Measurements from ENCODE around the gene LRRC7. TPM values are rescaled to one million over a fixed set of nuclear protein-coding genes. Genes with fewer than 3 reads are reported as not detected.

Gene LRRC7
- total and polyA plus RNA-seq, 2 donors (not counting 1 experiment from before 2014, with no cell fraction given) = 0.03 TPM; not detected in 1

- Histone ChIP-seq H3K27ac (ENCODE audit: insufficient read depth, low read length) (no peak overlapping the region), H3K79me2 (ENCODE audit: control insufficient read depth, insufficient read depth, low read length) (no peaks in the 10 kb centered on the region), H2AFZ (ENCODE audit: low read length) (no peak overlapping the region), H3K4me1 (ENCODE audit: control insufficient read depth, extremely low read depth, insufficient read depth, low read length) (no peaks in the 10 kb centered on the region), H3K9ac (ENCODE audit: insufficient read depth, low read length) (no peak overlapping the region), H3K36me3 (ENCODE audit: control insufficient read depth, insufficient read depth, low read length) (no peaks in the 10 kb centered on the region), H4K20me1 (ENCODE audit: control insufficient read depth, extremely low read depth, insufficient read depth, low read length) (no peaks in the 10 kb centered on the region), H3K27me3 (ENCODE audit: control insufficient read depth, insufficient read depth, low read length) (no peaks in the 10 kb centered on the region), H3K9me3 (ENCODE audit: control insufficient read depth, insufficient read depth, low read depth, low read length) (no peaks in the 10 kb centered on the region), H3K4me2 (ENCODE audit: extremely low read depth, insufficient read depth, low read length) (no peak overlapping the region), H3K4me3 (replicated peaks in 1 of 4; ENCODE audit: control extremely low read depth in 1 of 4, insufficient read depth in 1 of 4, low read depth in 3 of 4, low read length in 4 of 4) (no peak overlapping the region)
- TF ChIP-seq, protein P1, sequence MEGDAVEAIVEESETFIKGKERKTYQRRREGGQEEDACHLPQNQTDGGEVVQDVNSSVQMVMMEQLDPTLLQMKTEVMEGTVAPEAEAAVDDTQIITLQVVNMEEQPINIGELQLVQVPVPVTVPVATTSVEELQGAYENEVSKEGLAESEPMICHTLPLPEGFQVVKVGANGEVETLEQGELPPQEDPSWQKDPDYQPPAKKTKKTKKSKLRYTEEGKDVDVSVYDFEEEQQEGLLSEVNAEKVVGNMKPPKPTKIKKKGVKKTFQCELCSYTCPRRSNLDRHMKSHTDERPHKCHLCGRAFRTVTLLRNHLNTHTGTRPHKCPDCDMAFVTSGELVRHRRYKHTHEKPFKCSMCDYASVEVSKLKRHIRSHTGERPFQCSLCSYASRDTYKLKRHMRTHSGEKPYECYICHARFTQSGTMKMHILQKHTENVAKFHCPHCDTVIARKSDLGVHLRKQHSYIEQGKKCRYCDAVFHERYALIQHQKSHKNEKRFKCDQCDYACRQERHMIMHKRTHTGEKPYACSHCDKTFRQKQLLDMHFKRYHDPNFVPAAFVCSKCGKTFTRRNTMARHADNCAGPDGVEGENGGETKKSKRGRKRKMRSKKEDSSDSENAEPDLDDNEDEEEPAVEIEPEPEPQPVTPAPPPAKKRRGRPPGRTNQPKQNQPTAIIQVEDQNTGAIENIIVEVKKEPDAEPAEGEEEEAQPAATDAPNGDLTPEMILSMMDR (conservative IDR thresholded peaks at IDR 0.05 in 1 of 2, IDR thresholded peaks at IDR 0.05 in 1 of 2; ENCODE audit: low read depth in 1 of 2, low read length in 2 of 2) = no peak
- no peak for TF ChIP-seq EZH2 (IDR thresholded peaks at IDR 0.05; ENCODE audit: low read length, missing control alignments)
- DNase-seq (ENCODE audit: low read depth in 2 of 2) = no peak
Measured at GRCh38 chr1:69688193-69688592, 120.5 kb downstream of the LRRC7 start.

DNA sequence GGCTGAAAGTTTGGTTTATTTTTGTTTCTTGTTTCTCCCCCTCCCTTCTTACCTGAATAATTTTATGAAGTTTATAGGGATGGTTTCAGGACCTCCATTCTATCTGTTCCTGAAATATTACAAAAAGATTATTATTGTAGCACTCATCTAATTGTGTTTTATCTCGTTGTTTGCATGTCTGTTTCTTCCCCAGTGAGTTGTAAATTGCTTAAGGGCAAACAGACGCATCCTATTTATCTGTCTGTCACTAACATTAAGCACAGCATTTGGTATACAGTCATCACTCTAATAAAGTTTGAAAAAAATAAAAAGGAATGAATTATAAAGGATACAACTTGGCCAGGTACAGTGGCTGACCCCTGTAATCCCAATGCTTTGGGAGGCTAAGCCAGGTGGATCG, 123.5 kb downstream of the LRRC7 start:
- H3K9ac ChIP-seq (ENCODE audit: insufficient read depth, low read length) = no peak overlapping the region
- no peaks in the 10 kb centered on the region for H3K4me1 ChIP-seq (ENCODE audit: control insufficient read depth, extremely low read depth, insufficient read depth, low read length)
- H3K27me3 ChIP-seq (ENCODE audit: control insufficient read depth, insufficient read depth, low read length) = no peaks in the 10 kb centered on the region
- H3K9me3 ChIP-seq (ENCODE audit: control insufficient read depth, insufficient read depth, low read depth, low read length) = no peaks in the 10 kb centered on the region
- H3K4me2 ChIP-seq (ENCODE audit: extremely low read depth, insufficient read depth, low read length) = no peak overlapping the region
- TF ChIP-seq, protein P1 (conservative IDR thresholded peaks at IDR 0.05 in 1 of 2, IDR thresholded peaks at IDR 0.05 in 1 of 2; ENCODE audit: low read depth in 1 of 2, low read length in 2 of 2) = no peak
- TF ChIP-seq EZH2 (IDR thresholded peaks at IDR 0.05; ENCODE audit: low read length, missing control alignments) = no peak
- H3K27ac ChIP-seq (ENCODE audit: insufficient read depth, low read length) = no peak overlapping the region
- no peaks in the 10 kb centered on the region for H3K79me2 ChIP-seq (ENCODE audit: control insufficient read depth, insufficient read depth, low read length)
- no peak overlapping the region for H3K4me3 ChIP-seq (replicated peaks in 1 of 4; ENCODE audit: control extremely low read depth in 1 of 4, insufficient read depth in 1 of 4, low read depth in 3 of 4, low read length in 4 of 4)
- no peaks in the 10 kb centered on the region for H3K36me3 ChIP-seq (ENCODE audit: control insufficient read depth, insufficient read depth, low read length)
- H4K20me1 ChIP-seq (ENCODE audit: control insufficient read depth, extremely low read depth, insufficient read depth, low read length) = no peaks in the 10 kb centered on the region
- DNase-seq (ENCODE audit: low read depth in 2 of 2) = no peak
- no peak overlapping the region for H2AFZ ChIP-seq (ENCODE audit: low read length)

- Histone ChIP-seq H3K4me1 (ENCODE audit: control insufficient read depth, extremely low read depth, insufficient read depth, low read length) (no peaks in the 10 kb centered on the region), H3K4me2 (ENCODE audit: extremely low read depth, insufficient read depth, low read length) (no peak overlapping the region), H2AFZ (ENCODE audit: low read length) (no peak overlapping the region), H3K79me2 (ENCODE audit: control insufficient read depth, insufficient read depth, low read length) (no peaks in the 10 kb centered on the region), H3K9ac (ENCODE audit: insufficient read depth, low read length) (no peak overlapping the region), H3K27ac (ENCODE audit: insufficient read depth, low read length) (no peak overlapping the region), H3K36me3 (ENCODE audit: control insufficient read depth, insufficient read depth, low read length) (no peaks in the 10 kb centered on the region), H3K27me3 (ENCODE audit: control insufficient read depth, insufficient read depth, low read length) (no peaks in the 10 kb centered on the region), H3K9me3 (ENCODE audit: control insufficient read depth, insufficient read depth, low read depth, low read length) (no peaks in the 10 kb centered on the region), H3K4me3 (replicated peaks in 1 of 4; ENCODE audit: control extremely low read depth in 1 of 4, insufficient read depth in 1 of 4, low read depth in 3 of 4, low read length in 4 of 4) (no peak overlapping the region), H4K20me1 (ENCODE audit: control insufficient read depth, extremely low read depth, insufficient read depth, low read length) (no peaks in the 10 kb centered on the region)
- peak in 1 of 2 donors; percentile 7 for DNase-seq (ENCODE audit: low read depth in 2 of 2)
- no peak for TF ChIP-seq EZH2 (IDR thresholded peaks at IDR 0.05; ENCODE audit: low read length, missing control alignments)
- TF ChIP-seq, protein P1 (conservative IDR thresholded peaks at IDR 0.05 in 1 of 2, IDR thresholded peaks at IDR 0.05 in 1 of 2; ENCODE audit: low read depth in 1 of 2, low read length in 2 of 2) = no peak
Measured at GRCh38 chr1:69693921-69694675, 126.4 kb downstream of the LRRC7 start.

Measured in fibroblast of lung (primary cell).